Measurements from ENCODE around the gene WBP1. TPM values are rescaled to one million over a fixed set of nuclear protein-coding genes. Genes with fewer than 3 reads are reported as not detected.

WBP1 gene
- total RNA-seq, 6 experiments from 2014 or later: 51.0 to 73.1 (median 56.7) TPM

DNA sequence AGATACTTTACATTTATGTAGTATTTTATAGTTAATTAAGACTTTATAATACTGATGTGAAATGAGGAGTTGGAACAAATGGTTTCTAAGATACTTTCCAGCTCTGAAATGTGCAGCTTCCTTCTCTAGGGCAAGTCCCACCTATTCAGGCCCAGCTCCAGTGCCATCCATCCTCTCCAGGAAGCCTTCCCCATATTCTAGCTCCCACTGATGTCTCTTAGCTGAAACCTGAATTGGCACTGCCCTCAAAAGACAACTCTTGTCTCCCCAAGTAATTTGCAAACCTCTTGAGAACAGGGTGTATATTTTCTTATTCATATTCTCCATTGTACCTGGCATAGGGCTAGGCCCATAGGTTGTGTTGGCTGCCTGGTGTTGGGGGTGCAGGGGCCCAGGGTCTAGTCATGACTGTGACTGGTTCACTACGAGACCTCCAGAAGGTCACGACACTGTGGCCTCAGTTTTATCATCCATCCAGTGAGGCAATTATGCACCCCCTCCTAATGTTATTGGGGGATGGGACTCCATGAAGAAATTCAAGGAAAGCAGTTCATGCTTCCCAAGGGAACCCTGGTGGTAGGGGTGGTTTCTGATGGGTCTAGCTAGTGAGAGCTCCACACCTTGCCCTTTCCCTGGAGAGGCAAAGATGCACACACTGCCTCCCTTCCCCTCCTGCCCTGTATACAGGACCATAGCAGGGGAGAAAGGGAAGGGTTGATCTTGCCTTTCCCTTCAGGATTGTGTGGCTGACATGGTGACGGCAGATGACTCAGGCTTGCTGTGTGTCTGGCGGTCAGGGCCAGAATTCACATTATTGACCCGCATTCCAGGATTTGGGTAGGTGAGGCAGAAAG is 33.9 kb upstream of the WBP1 start:
- H3K4me3 Mint-ChIP-seq: peak overlapping the region; percentile 38; the same call in 1 of the 2 replicates
- TF ChIP-seq, protein P1, sequence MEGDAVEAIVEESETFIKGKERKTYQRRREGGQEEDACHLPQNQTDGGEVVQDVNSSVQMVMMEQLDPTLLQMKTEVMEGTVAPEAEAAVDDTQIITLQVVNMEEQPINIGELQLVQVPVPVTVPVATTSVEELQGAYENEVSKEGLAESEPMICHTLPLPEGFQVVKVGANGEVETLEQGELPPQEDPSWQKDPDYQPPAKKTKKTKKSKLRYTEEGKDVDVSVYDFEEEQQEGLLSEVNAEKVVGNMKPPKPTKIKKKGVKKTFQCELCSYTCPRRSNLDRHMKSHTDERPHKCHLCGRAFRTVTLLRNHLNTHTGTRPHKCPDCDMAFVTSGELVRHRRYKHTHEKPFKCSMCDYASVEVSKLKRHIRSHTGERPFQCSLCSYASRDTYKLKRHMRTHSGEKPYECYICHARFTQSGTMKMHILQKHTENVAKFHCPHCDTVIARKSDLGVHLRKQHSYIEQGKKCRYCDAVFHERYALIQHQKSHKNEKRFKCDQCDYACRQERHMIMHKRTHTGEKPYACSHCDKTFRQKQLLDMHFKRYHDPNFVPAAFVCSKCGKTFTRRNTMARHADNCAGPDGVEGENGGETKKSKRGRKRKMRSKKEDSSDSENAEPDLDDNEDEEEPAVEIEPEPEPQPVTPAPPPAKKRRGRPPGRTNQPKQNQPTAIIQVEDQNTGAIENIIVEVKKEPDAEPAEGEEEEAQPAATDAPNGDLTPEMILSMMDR (IDR thresholded peaks at IDR 0.05): no peak
- no peaks in the 10 kb centered on the region; the same call in 1 of the 2 replicates for H3K27me3 Mint-ChIP-seq (ENCODE audit: insufficient read depth)
- H3K9me3 Mint-ChIP-seq: no peaks in the 10 kb centered on the region
- H3K4me1 Mint-ChIP-seq (ENCODE audit: low read depth): peaks cover 46% of the 10 kb centered on the region
- DNase-seq: no peak
- peaks cover 15% of the 10 kb centered on the region for H3K36me3 Mint-ChIP-seq (ENCODE audit: low read depth)
- H3K27ac Mint-ChIP-seq: peak overlapping the region; percentile 66

DNA sequence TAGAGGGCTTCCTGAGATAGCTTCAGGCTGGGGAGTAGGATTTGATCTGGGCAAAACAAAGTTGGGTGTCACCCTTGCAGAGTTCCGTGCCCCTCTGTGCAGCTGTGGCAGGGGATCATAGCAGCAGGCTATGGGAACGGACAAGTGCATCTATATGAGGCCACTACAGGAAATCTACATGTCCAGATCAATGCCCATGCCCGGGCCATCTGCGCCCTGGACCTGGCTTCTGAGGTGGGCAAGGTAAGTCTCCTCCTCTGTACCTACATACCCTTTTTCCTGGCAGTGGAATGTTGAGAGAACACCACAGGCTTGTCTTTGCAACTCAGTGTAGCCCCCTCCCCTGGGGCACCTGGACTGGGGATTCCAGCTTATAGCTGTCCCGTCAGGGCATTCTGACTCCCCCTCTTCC is 33.2 kb upstream of the WBP1 start:
- peaks cover 19% of the 10 kb centered on the region for H3K36me3 Mint-ChIP-seq (ENCODE audit: low read depth)
- peaks cover 46% of the 10 kb centered on the region for H3K4me1 Mint-ChIP-seq (ENCODE audit: low read depth)
- TF ChIP-seq, protein P1 (IDR thresholded peaks at IDR 0.05): no peak
- peak overlapping the region; percentile 66 for H3K27ac Mint-ChIP-seq
- H3K27me3 Mint-ChIP-seq (ENCODE audit: insufficient read depth): no peaks in the 10 kb centered on the region; the same call in 1 of the 2 replicates
- H3K4me3 Mint-ChIP-seq: peak overlapping the region; percentile 38; the same call in 1 of the 2 replicates
- DNase-seq: no peak
- no peaks in the 10 kb centered on the region for H3K9me3 Mint-ChIP-seq

DNA sequence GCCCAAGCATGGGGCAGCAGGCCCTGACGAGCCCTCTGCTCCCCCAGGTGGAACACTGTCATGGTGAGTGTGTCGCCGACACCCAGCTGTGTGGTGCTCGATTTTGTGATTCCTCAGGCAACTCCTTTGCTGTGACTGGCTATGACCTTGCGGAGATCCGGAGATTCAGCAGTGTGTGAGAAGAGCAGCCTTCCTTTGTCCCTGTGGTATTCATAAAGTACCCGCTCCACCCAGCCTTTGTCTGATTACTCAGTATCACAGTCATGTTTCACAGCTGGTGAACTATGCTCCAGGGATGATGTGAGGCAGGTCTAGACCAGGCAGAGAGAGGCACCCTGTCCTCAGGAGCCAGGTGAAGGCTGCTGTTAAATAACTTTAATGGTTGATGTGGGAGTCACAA is 32.7 kb upstream of the WBP1 start:
- Mint-ChIP-seq H3K9me3 (no peaks in the 10 kb centered on the region), H3K36me3 (ENCODE audit: low read depth) (peaks cover 19% of the 10 kb centered on the region), H3K27ac (peak overlapping the region; percentile 35; the same call in 1 of the 2 replicates), H3K4me3 (no peak overlapping the region), H3K4me1 (ENCODE audit: low read depth) (peaks cover 46% of the 10 kb centered on the region), H3K27me3 (ENCODE audit: insufficient read depth) (no peaks in the 10 kb centered on the region; the same call in 1 of the 2 replicates)
- no peak for DNase-seq
- TF ChIP-seq, protein P1 (IDR thresholded peaks at IDR 0.05): no peak

DNA sequence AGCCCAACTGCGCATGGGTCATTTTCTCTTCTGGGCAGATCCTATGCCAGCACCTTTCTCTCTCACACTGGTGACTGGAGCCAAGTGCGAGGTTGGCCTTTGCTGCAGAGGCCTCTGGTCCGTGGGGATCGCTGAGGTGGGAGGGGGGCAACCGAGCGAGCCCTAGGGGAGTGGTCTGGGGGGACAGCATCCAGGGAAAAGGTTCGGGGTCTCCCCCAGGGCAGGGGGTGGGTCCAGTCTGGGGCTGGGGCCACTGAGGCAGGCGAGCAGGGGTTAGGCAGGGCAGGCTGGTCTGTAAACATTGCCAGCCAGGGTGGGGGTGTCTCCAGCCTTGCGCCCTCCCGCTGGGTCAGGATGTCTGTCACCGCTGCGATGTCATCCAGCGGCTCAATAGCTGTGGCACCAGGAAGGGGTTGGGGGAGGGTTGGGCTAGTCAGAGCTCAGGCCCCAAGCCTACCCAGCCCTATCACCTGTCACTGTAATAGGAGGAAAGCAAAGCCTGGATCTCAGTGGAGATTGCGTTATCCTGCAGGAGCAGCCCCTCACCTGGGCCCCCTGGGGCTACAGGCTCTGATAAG is 32.0 kb upstream of the WBP1 start:
- TF ChIP-seq, protein P1 (IDR thresholded peaks at IDR 0.05): no peak
- Mint-ChIP-seq H3K4me3 (no peak overlapping the region), H3K9me3 (no peaks in the 10 kb centered on the region), H3K36me3 (ENCODE audit: low read depth) (peaks cover 19% of the 10 kb centered on the region), H3K4me1 (ENCODE audit: low read depth) (peaks cover 40% of the 10 kb centered on the region), H3K27me3 (ENCODE audit: insufficient read depth) (no peaks in the 10 kb centered on the region; the same call in 1 of the 2 replicates), H3K27ac (no peak overlapping the region)
- no peak for DNase-seq

DNA sequence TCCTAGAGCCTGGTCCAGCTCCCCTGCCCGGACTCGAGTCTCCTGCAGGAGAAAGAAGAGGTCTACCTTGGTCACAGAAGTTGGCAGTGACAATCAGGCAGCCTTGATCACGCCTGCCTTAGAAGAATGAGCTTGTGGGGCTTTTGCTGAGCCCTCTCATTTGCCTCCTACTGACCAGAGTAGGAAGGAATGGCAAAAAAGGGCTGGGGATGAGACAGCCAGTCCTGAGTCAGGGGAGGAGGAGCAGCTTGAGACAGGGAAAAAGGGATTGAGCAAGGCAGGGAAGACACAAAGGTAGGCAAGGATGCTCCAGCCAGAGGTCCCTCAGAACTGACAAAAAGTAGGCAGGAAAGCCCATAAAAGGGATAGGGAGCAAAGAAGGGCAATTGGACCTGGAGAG is 30.7 kb upstream of the WBP1 start:
- Mint-ChIP-seq H3K9me3 (no peaks in the 10 kb centered on the region), H3K4me1 (ENCODE audit: low read depth) (peaks cover 32% of the 10 kb centered on the region), H3K4me3 (no peak overlapping the region), H3K27ac (peak overlapping the region; percentile 35), H3K27me3 (ENCODE audit: insufficient read depth) (no peaks in the 10 kb centered on the region; the same call in 1 of the 2 replicates), H3K36me3 (ENCODE audit: low read depth) (peaks cover 19% of the 10 kb centered on the region)
- TF ChIP-seq, protein P1 (IDR thresholded peaks at IDR 0.05): peak; percentile 23
- peak; percentile 36 for DNase-seq
